Panc1 (cell line): Measurements from ENCODE around the gene SYNPR. TPM values are rescaled to one million over a fixed set of nuclear protein-coding genes. Genes with fewer than 3 reads are reported as not detected.

ENCODE experiments used
- ATAC-seq: fragments of 200-7000 bp; cut with Tn5 transposase; 2 replicates; pipeline ENCODE4 v1.9.1; 2020; ENCODE audit warnings: mild to moderate bottlenecking, moderate library complexity
- BruUV-seq: library from RNA; stranded (reverse); fragments of 400-500 nt; replicated peaks from 2 replicates; lab custom pipeline; 2021; lab: Mats Ljungman, UMichigan
- CTCF ChIA-PET: fragments of 300-600 bp; sonication (Branson Sonifier 250); formaldehyde crosslinking; loops from one replicate; lab custom pipeline; 2022; ENCODE audit warnings: antibody characterized with exemption; lab: Charles Lee
- POLR2A ChIA-PET: fragments of 300-600 bp; sonication (Branson Sonifier 250); formaldehyde crosslinking; loops from one replicate; lab custom pipeline; 2022; ENCODE audit warnings: antibody characterized with exemption; lab: Charles Lee
- DNase-seq: peaks from one replicate; pipeline ENCODE4 v3.0.0-alpha.2; 2010; ENCODE audit warnings: low read depth, low spot score
- H3K27ac ChIP-seq: 2 replicates; pipeline ENCODE4 v1.5.1; 2011; ENCODE audit warnings: mild to moderate bottlenecking, low read length, inconsistent platforms
- H3K27me3 ChIP-seq: fragments of 200-500 bp; sonication (Bioruptor generic); 2 replicates; pipeline ENCODE4 v1.6.0; 2014; ENCODE audit warnings: low read length, inconsistent platforms; ENCODE audit not compliant: control insufficient read depth, insufficient read depth
- H3K36me3 ChIP-seq: fragments of 200-500 bp; sonication (Bioruptor generic); 2 replicates; pipeline ENCODE4 v1.5.1; 2014; ENCODE audit warnings: inconsistent platforms, mild to moderate bottlenecking, low read length, moderate library complexity; ENCODE audit not compliant: control insufficient read depth, insufficient read depth
- H3K4me1 ChIP-seq: 2 replicates; pipeline ENCODE4 v1.5.1; 2011; ENCODE audit warnings: inconsistent platforms, mild to moderate bottlenecking, low read length, moderate library complexity; ENCODE audit not compliant: control insufficient read depth, insufficient read depth
- H3K4me3 ChIP-seq, 2 experiments: 2 replicates each; pipeline ENCODE4 v1.5.1; 2011 to 2012; ENCODE audit warnings: low read depth in 2 of 2, low read length in 2 of 2, mild to moderate bottlenecking in 2 of 2, inconsistent platforms in 1 of 2, moderate library complexity in 1 of 2
- H3K9me3 ChIP-seq: fragments of 200-500 bp; sonication (Bioruptor generic); 2 replicates; pipeline ENCODE4 v1.5.1; 2014; ENCODE audit warnings: low read depth, mild to moderate bottlenecking, inconsistent platforms, low read length, moderate library complexity; ENCODE audit not compliant: control insufficient read depth, insufficient read depth
- CTCF ChIP-seq: fragments of 450-650 bp; IDR thresholded peaks from 2 replicates; pipeline ENCODE4 v1.5.1; 2017; ENCODE audit warnings: mild to moderate bottlenecking
- POLR2AphosphoS5 ChIP-seq: IDR thresholded peaks from 2 replicates; pipeline ENCODE4 v1.6.1; 2012; ENCODE audit warnings: mild to moderate bottlenecking, low read depth, low read length, moderate library complexity
- REST ChIP-seq, 2 experiments: IDR thresholded peaks; 2 replicates each; pipeline ENCODE4 v1.6.1; 2011 to 2012; ENCODE audit warnings: low read depth in 2 of 2, control low read depth in 1 of 2, low read length in 1 of 2, mild to moderate bottlenecking in 1 of 2, moderate library complexity in 1 of 2; ENCODE audit not compliant: insufficient read depth in 1 of 2
- SIN3A ChIP-seq: IDR thresholded peaks from 2 replicates; pipeline ENCODE4 v1.6.1; 2012; ENCODE audit warnings: low read depth, mild to moderate bottlenecking, low read length, moderate library complexity, borderline replicate concordance; ENCODE audit not compliant: insufficient read depth
- TCF7L2 ChIP-seq: IDR thresholded peaks from 2 replicates; pipeline ENCODE4 v1.6.1; 2011; ENCODE audit warnings: mild to moderate bottlenecking, low read depth, low read length, inconsistent platforms
- in situ Hi-C: cut with HindIII; loops from 2 replicates; pipeline ENCODE4 v1.10.0; 2016; ENCODE audit warnings: low sequenced_read_pairs, low pct_unique_long_range_greater_than_20kb
- intact Hi-C: fragments of 100-400 bp; cut with micrococcal nuclease; formaldehyde crosslinking; loops from one replicate; pipeline ENCODE4 v1.10.0; 2022; ENCODE audit not compliant: unreplicated experiment
- total RNA-seq: library from RNA; stranded (reverse); gene quantifications from one replicate; pipeline ENCODE4 v1.2.1, GENCODE V29; 2021; ENCODE audit not compliant: unreplicated experiment

The SYNPR gene
- total RNA-seq, 1 experiment from 2014 or later: not detected

- intact Hi-C loops (no loop called here), in situ Hi-C loops (no loop called here)
- no peaks in the 10 kb centered on the region for H3K36me3 ChIP-seq
- no peak for ATAC-seq
- ChIA-PET CTCF (no interaction called here), POLR2A (no interaction called here)
- no peak for DNase-seq
- no peaks in the 10 kb centered on the region for H3K27me3 ChIP-seq
- H3K27ac ChIP-seq: no peak overlapping the region
- TF ChIP-seq TCF7L2 (no peak), SIN3A (no peak), CTCF (no peak), REST (IDR thresholded peaks at IDR 0.05; ENCODE audit: insufficient read depth in 1 of 2, low read depth in 2 of 2, low read length in 1 of 2) (no peak), POLR2AphosphoS5 (no peak)
- no peak overlapping the region for H3K4me3 ChIP-seq
- no TSS peak for BruUV-seq
- no peaks in the 10 kb centered on the region for H3K9me3 ChIP-seq
- H3K4me1 ChIP-seq: no peaks in the 10 kb centered on the region
Measured at GRCh38 chr3:63597019-63597418, 318.9 kb downstream of the SYNPR start.

- Histone ChIP-seq H3K27ac (no peak overlapping the region), H3K27me3 (no peaks in the 10 kb centered on the region), H3K4me3 (no peak overlapping the region), H3K4me1 (no peaks in the 10 kb centered on the region), H3K36me3 (no peaks in the 10 kb centered on the region), H3K9me3 (no peaks in the 10 kb centered on the region)
- in situ Hi-C loops: no loop called here
- BruUV-seq: no TSS peak
- intact Hi-C loops: no loop called here
- DNase-seq (no peak), ATAC-seq (no peak)
- ChIA-PET POLR2A (no interaction called here), CTCF (no interaction called here)
- TF ChIP-seq SIN3A: no peak
- TF ChIP-seq POLR2AphosphoS5: no peak
- no peak for TF ChIP-seq CTCF
- no peak for TF ChIP-seq TCF7L2
- no peak for TF ChIP-seq REST (IDR thresholded peaks at IDR 0.05; ENCODE audit: insufficient read depth in 1 of 2, low read depth in 2 of 2, low read length in 1 of 2)
Measured at GRCh38 chr3:63607716-63608115, 329.6 kb downstream of the SYNPR start.
